Caco-2 (cell line): Measurements from ENCODE around the gene C5orf24. TPM values are rescaled to one million over a fixed set of nuclear protein-coding genes. Genes with fewer than 3 reads are reported as not detected.
"Not testable (repeated sequence)": the region's sequence is repeated elsewhere in the genome, so short reads cannot be mapped to it uniquely, and the experiment has no call there.

Source experiments
- BruUV-seq: library from RNA; stranded (reverse); fragments of 400-500 nt; replicated peaks from 2 replicates; lab custom pipeline; 2021; lab: Mats Ljungman, UMichigan
- CTCF ChIA-PET: fragments of 300-600 bp; sonication (Branson Sonifier 250); formaldehyde crosslinking; loops from one replicate; lab custom pipeline; 2022; ENCODE audit warnings: antibody characterized with exemption; lab: Charles Lee
- POLR2A ChIA-PET: fragments of 300-600 bp; sonication (Branson Sonifier 250); formaldehyde crosslinking; loops from one replicate; lab custom pipeline; 2022; ENCODE audit warnings: antibody characterized with exemption; lab: Charles Lee
- DNase-seq, 2 experiments: peaks; one replicate each; pipeline versions ENCODE4 v3.0.0 to v3.0.0-alpha.2; 2020 to 2022
- H3K27me3 ChIP-seq: replicated peaks from 2 replicates; pipeline ENCODE4 v1.6.0; 2011; ENCODE audit warnings: low read length; ENCODE audit not compliant: control insufficient read depth, insufficient read depth
- H3K36me3 ChIP-seq: 2 replicates; pipeline ENCODE4 v1.5.1; 2011; ENCODE audit warnings: low read length; ENCODE audit not compliant: control insufficient read depth, insufficient read depth
- H3K4me1 ChIP-seq: fragments of 250-450 bp; sonication (Bioruptor Pico); 2 replicates; pipeline ENCODE4 v1.5.1; 2020; ENCODE audit warnings: mild to moderate bottlenecking
- H3K4me3 ChIP-seq: 2 replicates; pipeline ENCODE4 v1.5.1; 2011; ENCODE audit warnings: low read depth, mild to moderate bottlenecking, control low read depth, low read length
- H3K9me3 ChIP-seq: fragments of 250-450 bp; sonication (Bioruptor Pico); 2 replicates; pipeline ENCODE4 v1.5.1; 2020; ENCODE audit warnings: mild to moderate bottlenecking, moderate library complexity
- H3K27ac Mint-ChIP-seq: one replicate; pipeline ENCODE4 v1.8.0; 2022; ENCODE audit warnings: mixed read lengths; ENCODE audit not compliant: unreplicated experiment
- H3K27me3 Mint-ChIP-seq: one replicate; pipeline ENCODE4 v1.8.0; 2022; ENCODE audit warnings: mixed read lengths; ENCODE audit not compliant: insufficient read depth, unreplicated experiment
- H3K36me3 Mint-ChIP-seq: one replicate; pipeline ENCODE4 v1.8.0; 2022; ENCODE audit warnings: mild to moderate bottlenecking, mixed read lengths; ENCODE audit not compliant: insufficient read depth, unreplicated experiment
- H3K4me1 Mint-ChIP-seq: one replicate; pipeline ENCODE4 v1.8.0; 2022; ENCODE audit warnings: low read depth, mixed read lengths; ENCODE audit not compliant: unreplicated experiment
- H3K4me3 Mint-ChIP-seq: one replicate; pipeline ENCODE4 v1.8.0; 2022; ENCODE audit warnings: mild to moderate bottlenecking, moderate library complexity, mixed read lengths; ENCODE audit not compliant: unreplicated experiment
- H3K9me3 Mint-ChIP-seq: one replicate; pipeline ENCODE4 v1.8.0; 2022; ENCODE audit warnings: mixed read lengths; ENCODE audit not compliant: unreplicated experiment
- intact Hi-C: fragments of 100-400 bp; cut with micrococcal nuclease; formaldehyde crosslinking; loops from one replicate; pipeline ENCODE4 v1.10.0; 2022; ENCODE audit not compliant: unreplicated experiment
- total RNA-seq: library from RNA; stranded (reverse); gene quantifications from 2 replicates; pipeline ENCODE4 v1.2.3, GENCODE V29; 2022
- TF ChIP-seq, protein P1 (sequence below), 2 experiments: fragments of 200-600 bp in 1 of 2; IDR thresholded peaks; 1 replicate in 1 of 2; 2 replicates in 1 of 2; pipeline versions ENCODE4 v1.5.1 to v1.8.0; 2011 to 2022; ENCODE audit warnings: antibody characterized with exemption in 1 of 2, control low read depth in 1 of 2, inconsistent platforms in 1 of 2, low read depth in 1 of 2, low read length in 1 of 2, mild to moderate bottlenecking in 1 of 2, moderate library complexity in 1 of 2; ENCODE audit not compliant: insufficient read depth in 1 of 2, severe bottlenecking in 1 of 2, unreplicated experiment in 1 of 2

Gene C5orf24
- total RNA-seq, 1 experiment from 2014 or later, result 48.7 TPM

DNA sequence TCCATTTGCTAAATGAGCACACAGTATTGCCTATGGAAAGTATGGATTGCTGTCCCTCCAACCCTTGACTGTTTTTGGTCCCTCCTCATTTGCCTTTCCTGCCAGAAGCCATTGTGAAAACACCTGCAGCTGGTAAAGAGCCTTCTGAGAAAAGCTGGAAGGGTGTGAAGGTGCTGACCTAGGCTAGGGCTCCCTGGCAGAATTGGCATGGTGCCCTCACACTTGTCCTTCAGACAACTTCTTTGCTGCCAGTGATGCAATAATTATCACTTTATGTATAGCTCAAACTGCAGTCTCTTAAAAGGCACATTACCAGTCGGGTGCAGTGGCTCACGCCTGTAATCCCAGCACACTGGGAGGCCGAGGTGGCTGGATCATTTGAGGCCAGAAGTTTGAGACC lies 32.6 kb downstream of the C5orf24 start:
- no peaks in the 10 kb centered on the region; the same call in 1 of the 2 replicates for H3K4me1 ChIP-seq
- no peaks in the 10 kb centered on the region for H3K27me3 ChIP-seq
- H3K36me3 Mint-ChIP-seq, result peaks cover 11% of the 10 kb centered on the region
- peaks cover 4% of the 10 kb centered on the region for H3K4me1 Mint-ChIP-seq
- no peaks in the 10 kb centered on the region for H3K9me3 Mint-ChIP-seq
- intact Hi-C loops, result no loop called here
- BruUV-seq, result no TSS peak
- H3K9me3 ChIP-seq, result no peaks in the 10 kb centered on the region
- CTCF ChIA-PET, result no interaction called here
- no peak overlapping the region for H3K27ac Mint-ChIP-seq
- POLR2A ChIA-PET, result no interaction called here
- H3K4me3 ChIP-seq, result no peak overlapping the region
- H3K36me3 ChIP-seq, result no peaks in the 10 kb centered on the region
- TF ChIP-seq, protein P1, sequence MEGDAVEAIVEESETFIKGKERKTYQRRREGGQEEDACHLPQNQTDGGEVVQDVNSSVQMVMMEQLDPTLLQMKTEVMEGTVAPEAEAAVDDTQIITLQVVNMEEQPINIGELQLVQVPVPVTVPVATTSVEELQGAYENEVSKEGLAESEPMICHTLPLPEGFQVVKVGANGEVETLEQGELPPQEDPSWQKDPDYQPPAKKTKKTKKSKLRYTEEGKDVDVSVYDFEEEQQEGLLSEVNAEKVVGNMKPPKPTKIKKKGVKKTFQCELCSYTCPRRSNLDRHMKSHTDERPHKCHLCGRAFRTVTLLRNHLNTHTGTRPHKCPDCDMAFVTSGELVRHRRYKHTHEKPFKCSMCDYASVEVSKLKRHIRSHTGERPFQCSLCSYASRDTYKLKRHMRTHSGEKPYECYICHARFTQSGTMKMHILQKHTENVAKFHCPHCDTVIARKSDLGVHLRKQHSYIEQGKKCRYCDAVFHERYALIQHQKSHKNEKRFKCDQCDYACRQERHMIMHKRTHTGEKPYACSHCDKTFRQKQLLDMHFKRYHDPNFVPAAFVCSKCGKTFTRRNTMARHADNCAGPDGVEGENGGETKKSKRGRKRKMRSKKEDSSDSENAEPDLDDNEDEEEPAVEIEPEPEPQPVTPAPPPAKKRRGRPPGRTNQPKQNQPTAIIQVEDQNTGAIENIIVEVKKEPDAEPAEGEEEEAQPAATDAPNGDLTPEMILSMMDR (IDR thresholded peaks at IDR 0.05; ENCODE audit: insufficient read depth in 1 of 2, low read depth in 1 of 2, low read length in 1 of 2, severe bottlenecking in 1 of 2, unreplicated experiment in 1 of 2), result no peak
- no peaks in the 10 kb centered on the region for H3K27me3 Mint-ChIP-seq
- DNase-seq, result no peak
- no peak overlapping the region for H3K4me3 Mint-ChIP-seq

DNA sequence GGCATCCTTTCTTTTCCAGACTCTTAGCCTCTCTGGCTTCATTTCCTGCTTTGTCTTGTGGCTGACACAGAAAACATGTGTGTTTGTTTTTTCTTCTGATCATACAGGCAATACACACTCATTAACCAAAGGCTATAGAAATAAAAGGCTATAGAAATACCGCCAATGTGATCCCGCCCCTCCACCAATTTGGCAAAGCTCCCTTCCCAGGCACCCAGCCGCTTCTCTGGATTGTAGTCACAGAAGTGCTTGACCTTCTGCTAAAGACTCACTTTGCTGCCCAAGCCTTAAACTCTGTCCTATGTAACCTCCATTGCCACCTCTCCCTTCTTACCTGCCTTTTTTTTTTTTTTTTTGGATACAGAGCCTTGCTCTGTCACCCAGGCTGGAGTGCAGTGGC lies 33.7 kb downstream of the C5orf24 start:
- Mint-ChIP-seq H3K4me1 (no peaks in the 10 kb centered on the region), H3K27me3 (no peaks in the 10 kb centered on the region), H3K36me3 (peaks cover 11% of the 10 kb centered on the region), H3K4me3 (no peak overlapping the region), H3K27ac (no peak overlapping the region), H3K9me3 (no peaks in the 10 kb centered on the region)
- TF ChIP-seq, protein P1 (IDR thresholded peaks at IDR 0.05; ENCODE audit: insufficient read depth in 1 of 2, low read depth in 1 of 2, low read length in 1 of 2, severe bottlenecking in 1 of 2, unreplicated experiment in 1 of 2), result no peak
- H3K9me3 ChIP-seq, result no peaks in the 10 kb centered on the region
- H3K36me3 ChIP-seq, result no peaks in the 10 kb centered on the region
- BruUV-seq, result no TSS peak
- CTCF ChIA-PET, result interaction anchor here (0.7 kb wide), 1 partner anchor 175 kb away, joined by 4 read pairs; no protein-coding TSS in a partner anchor
- no peak for DNase-seq
- H3K27me3 ChIP-seq, result no peaks in the 10 kb centered on the region
- POLR2A ChIA-PET, result no interaction called here
- no peaks in the 10 kb centered on the region; the same call in 1 of the 2 replicates for H3K4me1 ChIP-seq
- no peak overlapping the region for H3K4me3 ChIP-seq
- intact Hi-C loops, result no loop called here

DNA sequence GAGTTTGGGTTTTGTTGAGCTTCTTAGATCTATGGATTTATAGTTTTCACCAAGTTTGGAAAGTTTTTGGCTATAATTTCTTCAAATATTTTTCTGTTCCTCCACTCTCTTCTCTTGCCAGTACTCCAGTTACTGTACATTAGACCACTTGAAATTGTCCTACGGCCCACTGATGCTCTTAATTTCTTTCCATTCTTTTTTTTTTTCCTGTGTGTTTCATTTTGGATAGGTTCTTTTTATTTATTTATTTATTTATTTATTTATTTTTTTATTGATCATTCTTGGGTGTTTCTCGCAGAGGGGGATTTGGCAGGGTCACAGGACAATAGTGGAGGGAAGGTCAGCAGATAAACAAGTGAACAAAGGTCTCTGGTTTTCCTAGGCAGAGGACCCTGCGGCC lies 35.2 kb downstream of the C5orf24 start:
- H3K4me1 Mint-ChIP-seq, DNase-seq, POLR2A ChIA-PET, H3K27me3 Mint-ChIP-seq, H3K36me3 ChIP-seq, BruUV-seq, H3K4me3 ChIP-seq, CTCF ChIA-PET, H3K27ac Mint-ChIP-seq, H3K27me3 ChIP-seq, H3K4me3 Mint-ChIP-seq, H3K9me3 Mint-ChIP-seq, H3K9me3 ChIP-seq, intact Hi-C loops, H3K4me1 ChIP-seq, H3K36me3 Mint-ChIP-seq: not testable (repeated sequence)

DNA sequence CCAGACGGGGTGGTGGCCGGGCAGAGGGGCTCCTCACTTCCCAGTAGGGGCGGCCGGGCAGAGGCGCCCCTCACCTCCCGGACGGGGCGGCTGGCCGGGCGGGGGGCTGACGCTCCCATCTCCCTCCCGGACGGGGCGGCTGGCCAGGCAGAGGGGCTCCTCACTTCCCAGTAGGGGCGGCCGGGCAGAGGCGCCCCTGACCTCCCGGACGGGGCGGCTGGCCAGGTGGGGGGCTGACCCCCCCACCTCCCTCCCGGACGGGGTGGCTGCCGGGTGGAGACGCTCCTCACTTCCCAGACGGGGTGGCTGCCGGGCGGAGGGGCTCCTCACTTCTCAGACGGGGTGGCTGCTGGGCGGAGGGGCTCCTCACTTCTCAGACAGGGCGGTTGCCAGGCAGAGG lies 35.9 kb downstream of the C5orf24 start:
- POLR2A ChIA-PET, H3K4me1 Mint-ChIP-seq, H3K4me3 ChIP-seq, BruUV-seq, H3K36me3 ChIP-seq, CTCF ChIA-PET, H3K27ac Mint-ChIP-seq, H3K9me3 ChIP-seq, H3K27me3 ChIP-seq, H3K27me3 Mint-ChIP-seq, H3K4me1 ChIP-seq, DNase-seq, H3K9me3 Mint-ChIP-seq, H3K36me3 Mint-ChIP-seq, H3K4me3 Mint-ChIP-seq, intact Hi-C loops: not testable (repeated sequence)
